ENCODE measurements around the gene ANKRD33B. TPM values are rescaled to one million over a fixed set of nuclear protein-coding genes. Genes with fewer than 3 reads are reported as not detected.

Gene ANKRD33B
- total RNA-seq, 1 experiment from 2014 or later, result 10.9 TPM

GRCh38 chr5:10679336-10679988, 115.6 kb downstream of the ANKRD33B start:
- BruUV-seq (replicated peaks), result no TSS peak
- intact Hi-C loops (cut with micrococcal nuclease), result no loop called here
- ATAC-seq (no peak), DNase-seq (ENCODE audit: low read depth, low spot score) (no peak)
- ChIA-PET RAD21 (ENCODE audit: low non-redundant PET in 1 of 2, low total read pairs in 2 of 2, uncharacterized antibody in 2 of 2, unreplicated experiment in 2 of 2) (no interaction called here), POLR2A (no interaction called here), CTCF (no interaction called here)
- H3K4me3 ChIP-seq (replicated peaks in 1 of 2; ENCODE audit: low read depth in 1 of 2, low read length in 2 of 2), result no peak overlapping the region
- H3K27me3 ChIP-seq (ENCODE audit: insufficient read depth, low read length), result no peaks in the 10 kb centered on the region
- H3K27ac ChIP-seq (ENCODE audit: low read depth, low read length), result no peak overlapping the region
- H3K36me3 ChIP-seq (ENCODE audit: control insufficient read depth in 1 of 2, insufficient read depth in 2 of 2, low read length in 2 of 2), result peaks cover 0 to 3% of the 10 kb centered on the region in 2 experiments; a peak in 2 of 4 replicates
- TF ChIP-seq SP1 (IDR thresholded peaks at IDR 0.05; ENCODE audit: low read depth) (no peak), SIN3A (IDR thresholded peaks at IDR 0.05; ENCODE audit: low read depth) (no peak), FOSL1 (IDR thresholded peaks at IDR 0.05; ENCODE audit: low read depth) (no peak), ZFX (IDR thresholded peaks at IDR 0.05) (no peak), CTCF (IDR thresholded peaks at IDR 0.05 in 2 of 3, conservative IDR thresholded peaks at IDR 0.05 in 1 of 3; ENCODE audit: borderline replicate concordance in 1 of 3, insufficient read depth in 1 of 3, low read depth in 2 of 3, low read length in 2 of 3) (no peak), EGR1 (IDR thresholded peaks at IDR 0.05; ENCODE audit: low read depth) (no peak), REST (IDR thresholded peaks at IDR 0.05; ENCODE audit: low read depth) (no peak), SRF (IDR thresholded peaks at IDR 0.05; ENCODE audit: low read depth) (no peak), POLR2AphosphoS5 (IDR thresholded peaks at IDR 0.05; ENCODE audit: low read depth, low read length) (no peak), CEBPB (IDR thresholded peaks at IDR 0.05; ENCODE audit: low read depth) (no peak), JUND (IDR thresholded peaks at IDR 0.05) (no peak), EZH2 (IDR thresholded peaks at IDR 0.05) (no peak), ZNF274 (IDR thresholded peaks at IDR 0.05; ENCODE audit: low read depth, low read length) (no peak), ELF1 (IDR thresholded peaks at IDR 0.05; ENCODE audit: borderline replicate concordance, low read depth) (no peak), TCF7L2 (IDR thresholded peaks at IDR 0.05; ENCODE audit: borderline replicate concordance, extremely low read depth, insufficient read depth, insufficient read length) (no peak), ZBTB33 (IDR thresholded peaks at IDR 0.05; ENCODE audit: extremely low read depth, insufficient replicate concordance, low read length) (no peak)
- no peaks in the 10 kb centered on the region for H3K9me2 ChIP-seq (ENCODE audit: insufficient read depth)
- H3K79me2 ChIP-seq (ENCODE audit: insufficient read depth, low read length), result no peaks in the 10 kb centered on the region
- no peaks in the 10 kb centered on the region for H3K9me3 ChIP-seq (ENCODE audit: control insufficient read depth in 1 of 2, insufficient read depth in 1 of 2, low read depth in 1 of 2, low read length in 2 of 2)
- no peak overlapping the region for H3K4me2 ChIP-seq (ENCODE audit: low read length)
- no peaks in the 10 kb centered on the region for H3K4me1 ChIP-seq (ENCODE audit: control insufficient read depth in 1 of 2, insufficient read depth in 2 of 2, low read length in 2 of 2)
- H2AFZ ChIP-seq (ENCODE audit: low read depth, low read length, poor library complexity, severe bottlenecking), result no peak overlapping the region
- no peaks in the 10 kb centered on the region for H4K20me1 ChIP-seq (ENCODE audit: insufficient read depth)
- H3K9ac ChIP-seq (ENCODE audit: low read length), result no peak overlapping the region

Measured in HCT116 (cell line).